OCI-LY3 (cell line): ENCODE measurements around the gene URGCP.

Source experiments
- EZH2phosphoT487 ChIP-seq: fragments of 200-600 bp; shearing (Covaris generic); IDR thresholded peaks from 2 replicates; pipeline ENCODE4 v1.6.1; 2018; ENCODE audit warnings: antibody characterized with exemption, mixed run types, low read depth
- TF ChIP-seq, protein P1 (sequence below): fragments of 200-600, 300-600 bp; sonication (generic); IDR thresholded peaks from 2 replicates; pipeline ENCODE4 v1.5.1; 2014; ENCODE audit warnings: antibody characterized with exemption, low read length, low read depth

DNA sequence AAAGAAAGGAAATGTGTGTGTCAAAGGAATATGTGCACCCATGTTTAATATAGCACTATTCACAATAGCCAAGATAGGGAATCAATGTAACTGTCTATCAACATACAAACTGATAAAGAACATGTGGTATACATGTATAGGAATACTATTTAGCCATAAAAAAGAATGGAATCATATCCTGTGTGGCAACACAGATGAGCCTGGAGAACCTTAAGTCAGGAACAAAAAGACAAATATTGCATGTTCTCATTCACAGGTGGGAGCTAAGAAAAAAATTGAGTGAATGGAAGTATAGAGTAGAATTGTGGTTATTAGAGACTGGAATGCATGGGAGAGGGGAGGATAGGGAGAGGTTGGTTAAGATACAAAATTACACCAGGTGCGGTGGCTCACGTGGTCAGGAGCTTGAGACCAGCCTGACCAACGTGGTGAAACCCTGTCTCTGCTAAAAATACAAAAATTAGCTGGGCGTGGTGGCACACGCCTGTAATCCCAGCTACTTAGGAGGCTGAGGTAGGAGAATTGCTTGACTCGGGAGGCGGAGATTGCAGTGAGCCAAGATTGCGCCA, 10.5 kb downstream of the URGCP start:
- TF ChIP-seq, protein P1, sequence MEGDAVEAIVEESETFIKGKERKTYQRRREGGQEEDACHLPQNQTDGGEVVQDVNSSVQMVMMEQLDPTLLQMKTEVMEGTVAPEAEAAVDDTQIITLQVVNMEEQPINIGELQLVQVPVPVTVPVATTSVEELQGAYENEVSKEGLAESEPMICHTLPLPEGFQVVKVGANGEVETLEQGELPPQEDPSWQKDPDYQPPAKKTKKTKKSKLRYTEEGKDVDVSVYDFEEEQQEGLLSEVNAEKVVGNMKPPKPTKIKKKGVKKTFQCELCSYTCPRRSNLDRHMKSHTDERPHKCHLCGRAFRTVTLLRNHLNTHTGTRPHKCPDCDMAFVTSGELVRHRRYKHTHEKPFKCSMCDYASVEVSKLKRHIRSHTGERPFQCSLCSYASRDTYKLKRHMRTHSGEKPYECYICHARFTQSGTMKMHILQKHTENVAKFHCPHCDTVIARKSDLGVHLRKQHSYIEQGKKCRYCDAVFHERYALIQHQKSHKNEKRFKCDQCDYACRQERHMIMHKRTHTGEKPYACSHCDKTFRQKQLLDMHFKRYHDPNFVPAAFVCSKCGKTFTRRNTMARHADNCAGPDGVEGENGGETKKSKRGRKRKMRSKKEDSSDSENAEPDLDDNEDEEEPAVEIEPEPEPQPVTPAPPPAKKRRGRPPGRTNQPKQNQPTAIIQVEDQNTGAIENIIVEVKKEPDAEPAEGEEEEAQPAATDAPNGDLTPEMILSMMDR: no peak
- TF ChIP-seq EZH2phosphoT487: no peak
